Naive thymus-derived CD8-positive, alpha-beta T cell (primary cell): ENCODE measurements around the gene FAM120AOS. TPM values are rescaled to one million over a fixed set of nuclear protein-coding genes. Genes with fewer than 3 reads are reported as not detected.

ENCODE experiments used
- ATAC-seq, 2 donors: fragments of 150-1000 bp; cut with Tn5 transposase in 1 of 2; sonication (Bioruptor Pico), chemical (Tn5 transposase) in 1 of 2; 1 replicate in 1 of 2; 2 replicates in 1 of 2; pipeline ENCODE4 v1.10.0; 2021; ENCODE audit warnings: mild to moderate bottlenecking in 2 of 2, moderate library complexity in 2 of 2
- POLR2A ChIA-PET: fragments of 350-600 bp; sonication (Branson Sonifier 250); formaldehyde crosslinking; loops from one replicate; lab custom pipeline; 2021; ENCODE audit warnings: antibody characterized with exemption; lab: Charles Lee
- DNase-seq, 10 donors: peaks; one replicate each; pipeline versions ENCODE4 v3.0.0 to v3.0.0-alpha.2; 2020 to 2022
- H3K27ac Mint-ChIP-seq, 10 donors: one replicate each; pipeline ENCODE4 v1.8.0; 2020 to 2022; ENCODE audit warnings: mild to moderate bottlenecking in 10 of 10, mixed read lengths in 10 of 10, moderate library complexity in 4 of 10, inconsistent platforms in 1 of 10
- H3K27me3 Mint-ChIP-seq, 5 donors: one replicate each; pipeline ENCODE4 v1.8.0; 2021 to 2022; ENCODE audit warnings: mixed read lengths in 5 of 5
- H3K36me3 Mint-ChIP-seq, 3 donors: one replicate each; pipeline ENCODE4 v1.8.0; 2020 to 2022; ENCODE audit warnings: mixed read lengths in 3 of 3, mild to moderate bottlenecking in 2 of 3, inconsistent platforms in 1 of 3
- H3K4me1 Mint-ChIP-seq, 4 donors: one replicate each; pipeline ENCODE4 v1.8.0; 2021 to 2022; ENCODE audit warnings: mixed read lengths in 4 of 4
- H3K4me3 Mint-ChIP-seq, 10 donors: one replicate each; pipeline ENCODE4 v1.8.0; 2020 to 2022; ENCODE audit warnings: mild to moderate bottlenecking in 10 of 10, mixed read lengths in 10 of 10, moderate library complexity in 6 of 10, inconsistent platforms in 1 of 10
- H3K9me3 Mint-ChIP-seq, 9 donors: one replicate each; pipeline ENCODE4 v1.8.0; 2020 to 2022; ENCODE audit warnings: mixed read lengths in 9 of 9, mild to moderate bottlenecking in 3 of 9, inconsistent platforms in 1 of 9, moderate library complexity in 1 of 9
- polyA plus RNA-seq, 3 donors: library from polyadenylated mRNA; unstranded; fragments of 300-500 nt; fragmentation: Illumina TruSeq; gene quantifications; one replicate each; pipeline ENCODE4 v1.2.3, GENCODE V29; 2021
- total RNA-seq, 8 experiments: library from RNA in 2 of 8; stranded (reverse) in 2 of 8; gene quantifications; one replicate each; pipeline ENCODE4 v1.2.3 and lab custom pipeline; 2021 to 2026

FAM120AOS gene
- total and polyA plus RNA-seq, 5 experiments from 2014 or later = 49.3 to 59.7 (median 54.6) TPM

- no peak overlapping the region for H3K27ac Mint-ChIP-seq
- H3K4me1 Mint-ChIP-seq = peaks cover 0 to 8% (median 2%) of the 10 kb centered on the region in 4 donors
- no peak overlapping the region for H3K4me3 Mint-ChIP-seq
- peaks cover 0 to 6% (median 0%) of the 10 kb centered on the region in 3 donors for H3K36me3 Mint-ChIP-seq
- H3K27me3 Mint-ChIP-seq = peaks cover 0 to 3% (median 0%) of the 10 kb centered on the region in 5 donors
- DNase-seq (no peak), ATAC-seq (no peak)
- H3K9me3 Mint-ChIP-seq = no peaks in the 10 kb centered on the region
- POLR2A ChIA-PET = no interaction called here
Measured at GRCh38 chr9:93434056-93434455, 19.3 kb downstream of the FAM120AOS start.

GRCh38 chr9:93432964-93433363 is 20.4 kb downstream of the FAM120AOS start:
- POLR2A ChIA-PET = no interaction called here
- DNase-seq = no peak
- no peaks in the 10 kb centered on the region for H3K9me3 Mint-ChIP-seq
- peaks cover 0 to 5% (median 3%) of the 10 kb centered on the region in 5 donors for H3K27me3 Mint-ChIP-seq
- H3K27ac Mint-ChIP-seq = no peak overlapping the region
- no peak overlapping the region for H3K4me3 Mint-ChIP-seq
- H3K36me3 Mint-ChIP-seq = peaks cover 0 to 6% (median 0%) of the 10 kb centered on the region in 3 donors
- ATAC-seq = no peak
- H3K4me1 Mint-ChIP-seq = peaks cover 0 to 8% (median 2%) of the 10 kb centered on the region in 4 donors

GRCh38 chr9:93431539-93432105 is 21.8 kb downstream of the FAM120AOS start:
- peaks cover 0 to 5% (median 0%) of the 10 kb centered on the region in 9 donors for H3K9me3 Mint-ChIP-seq
- no peak for ATAC-seq
- peaks cover 0 to 5% (median 5%) of the 10 kb centered on the region in 3 donors for H3K36me3 Mint-ChIP-seq
- no peak for DNase-seq
- peaks cover 0 to 8% (median 2%) of the 10 kb centered on the region in 4 donors for H3K4me1 Mint-ChIP-seq
- H3K27ac Mint-ChIP-seq = no peak overlapping the region
- no peak overlapping the region for H3K4me3 Mint-ChIP-seq
- H3K27me3 Mint-ChIP-seq = peaks cover 0 to 17% (median 7%) of the 10 kb centered on the region in 5 donors
- POLR2A ChIA-PET = no interaction called here

- DNase-seq (no peak), ATAC-seq (no peak)
- Mint-ChIP-seq H3K9me3 (peaks cover 0 to 8% (median 0%) of the 10 kb centered on the region in 9 donors), H3K36me3 (peaks cover 0 to 9% (median 0%) of the 10 kb centered on the region in 3 donors), H3K4me1 (peaks cover 0 to 8% (median 3%) of the 10 kb centered on the region in 4 donors), H3K4me3 (no peak overlapping the region), H3K27me3 (peaks cover 0 to 27% (median 12%) of the 10 kb centered on the region in 5 donors), H3K27ac (no peak overlapping the region)
- POLR2A ChIA-PET = no interaction called here
Measured at GRCh38 chr9:93427655-93428379, 25.6 kb downstream of the FAM120AOS start.

GRCh38 chr9:93422977-93423616 is 30.3 kb downstream of the FAM120AOS start:
- H3K27me3 Mint-ChIP-seq = peaks cover 1 to 24% (median 13%) of the 10 kb centered on the region in 5 donors

GRCh38 chr9:93419023-93419422 is 34.4 kb downstream of the FAM120AOS start:
- H3K36me3 Mint-ChIP-seq = peaks cover 2 to 14% (median 8%) of the 10 kb centered on the region in 3 donors
- H3K27me3 Mint-ChIP-seq = peaks cover 8 to 23% (median 10%) of the 10 kb centered on the region in 5 donors
- no peak overlapping the region for H3K27ac Mint-ChIP-seq
- H3K4me1 Mint-ChIP-seq = peaks cover 0 to 3% (median 0%) of the 10 kb centered on the region in 4 donors
- H3K4me3 Mint-ChIP-seq = peak overlapping the region in 1 of 10 donors; percentile 8
- DNase-seq (no peak), ATAC-seq (no peak)
- H3K9me3 Mint-ChIP-seq = peaks cover 5 to 32% (median 17%) of the 10 kb centered on the region in 9 donors
- POLR2A ChIA-PET = interaction anchor here (0.7 kb wide), 1 partner anchor 15 kb away, joined by 6 read pairs; no protein-coding TSS in a partner anchor

More at GRCh38 chr9:93422977-93423616, 30.3 kb downstream of the FAM120AOS start:
- H3K9me3 Mint-ChIP-seq = peaks cover 2 to 31% (median 10%) of the 10 kb centered on the region in 9 donors
- ATAC-seq (no peak), DNase-seq (no peak)
- peaks cover 0 to 3% (median 0%) of the 10 kb centered on the region in 4 donors for H3K4me1 Mint-ChIP-seq
- POLR2A ChIA-PET = no interaction called here
- peaks cover 2 to 17% (median 7%) of the 10 kb centered on the region in 3 donors for H3K36me3 Mint-ChIP-seq
- no peak overlapping the region for H3K4me3 Mint-ChIP-seq
- H3K27ac Mint-ChIP-seq = no peak overlapping the region

- Mint-ChIP-seq H3K36me3 (peaks cover 2 to 14% (median 8%) of the 10 kb centered on the region in 3 donors), H3K4me3 (no peak overlapping the region), H3K4me1 (no peaks in the 10 kb centered on the region), H3K9me3 (peaks cover 7 to 33% (median 21%) of the 10 kb centered on the region in 9 donors), H3K27me3 (peaks cover 0 to 20% (median 11%) of the 10 kb centered on the region in 5 donors), H3K27ac (no peak overlapping the region)
- no peak for ATAC-seq
- no peak for DNase-seq
- POLR2A ChIA-PET = no interaction called here
Measured at GRCh38 chr9:93417538-93417937, 35.8 kb downstream of the FAM120AOS start.

- Mint-ChIP-seq H3K36me3 (peaks cover 2 to 14% (median 8%) of the 10 kb centered on the region in 3 donors), H3K27me3 (peaks cover 0 to 24% (median 11%) of the 10 kb centered on the region in 5 donors), H3K9me3 (peaks cover 7 to 33% (median 21%) of the 10 kb centered on the region in 9 donors), H3K4me3 (no peak overlapping the region), H3K27ac (no peak overlapping the region), H3K4me1 (no peaks in the 10 kb centered on the region)
- POLR2A ChIA-PET = no interaction called here
- ATAC-seq (no peak), DNase-seq (no peak)
Measured at GRCh38 chr9:93416530-93417235, 36.7 kb downstream of the FAM120AOS start.

- ATAC-seq (no peak), DNase-seq (no peak)
- Mint-ChIP-seq H3K27me3 (peaks cover 7 to 32% (median 14%) of the 10 kb centered on the region in 5 donors), H3K4me3 (no peak overlapping the region), H3K27ac (no peak overlapping the region), H3K4me1 (no peaks in the 10 kb centered on the region), H3K36me3 (peaks cover 2 to 12% (median 8%) of the 10 kb centered on the region in 3 donors), H3K9me3 (peaks cover 5 to 28% (median 21%) of the 10 kb centered on the region in 9 donors)
- POLR2A ChIA-PET = no interaction called here
Measured at GRCh38 chr9:93415176-93415690, 38.1 kb downstream of the FAM120AOS start.

- ATAC-seq = no peak
- Mint-ChIP-seq H3K9me3 (peaks cover under 1 to 14% (median 9%) of the 10 kb centered on the region in 9 donors), H3K27me3 (peaks cover 10 to 38% (median 22%) of the 10 kb centered on the region in 5 donors), H3K4me1 (no peaks in the 10 kb centered on the region), H3K36me3 (peaks cover 0 to 7% (median 0%) of the 10 kb centered on the region in 3 donors), H3K27ac (no peak overlapping the region), H3K4me3 (no peak overlapping the region)
- no peak for DNase-seq
- POLR2A ChIA-PET = no interaction called here
Measured at GRCh38 chr9:93413530-93413929, 39.9 kb downstream of the FAM120AOS start.

- H3K9me3 Mint-ChIP-seq = no peaks in the 10 kb centered on the region
- H3K27ac Mint-ChIP-seq = no peak overlapping the region
- H3K4me1 Mint-ChIP-seq = no peaks in the 10 kb centered on the region
- no peaks in the 10 kb centered on the region for H3K36me3 Mint-ChIP-seq
- DNase-seq (no peak), ATAC-seq (no peak)
- H3K4me3 Mint-ChIP-seq = no peak overlapping the region
- peaks cover 3 to 28% (median 14%) of the 10 kb centered on the region in 5 donors for H3K27me3 Mint-ChIP-seq
- POLR2A ChIA-PET = no interaction called here
Measured at GRCh38 chr9:93406371-93406770, 47.0 kb downstream of the FAM120AOS start.

GRCh38 chr9:93398471-93398870 is 54.9 kb downstream of the FAM120AOS start:
- POLR2A ChIA-PET = no interaction called here
- ATAC-seq (no peak), DNase-seq (no peak)
- H3K9me3 Mint-ChIP-seq = peaks cover 0 to 4% (median 0%) of the 10 kb centered on the region in 9 donors
- H3K36me3 Mint-ChIP-seq = peaks cover 0 to 3% (median 0%) of the 10 kb centered on the region in 3 donors
- no peaks in the 10 kb centered on the region for H3K4me1 Mint-ChIP-seq
- H3K27ac Mint-ChIP-seq = no peak overlapping the region
- no peak overlapping the region for H3K4me3 Mint-ChIP-seq
- peaks cover 0 to 19% (median 6%) of the 10 kb centered on the region in 5 donors for H3K27me3 Mint-ChIP-seq
